ENCODE measurements around the gene RAB25.
A peak's percentile ranks its signal among the peaks of the same experiment; 100 is the strongest.

DNA sequence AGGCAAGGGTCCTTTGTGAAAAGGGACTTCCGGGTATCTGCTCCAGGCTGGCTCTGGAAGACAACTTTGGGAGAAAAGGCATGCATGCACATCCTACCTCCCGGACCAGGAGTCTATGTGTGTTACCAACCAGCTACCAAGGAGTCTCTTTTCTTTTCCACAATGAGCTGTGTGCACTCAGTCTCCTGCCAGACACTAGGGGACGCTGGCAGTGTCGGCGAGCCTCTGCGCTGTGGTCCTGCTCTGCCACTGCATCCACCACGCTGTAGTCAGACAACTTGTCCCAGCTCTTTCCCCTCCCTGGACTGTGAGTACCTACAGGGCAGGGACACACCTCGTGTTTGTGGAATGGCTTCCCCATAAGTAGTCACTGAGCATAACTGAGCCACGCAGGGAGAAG lies 35.1 kb upstream of the RAB25 start:
- TF ChIP-seq, protein P1, sequence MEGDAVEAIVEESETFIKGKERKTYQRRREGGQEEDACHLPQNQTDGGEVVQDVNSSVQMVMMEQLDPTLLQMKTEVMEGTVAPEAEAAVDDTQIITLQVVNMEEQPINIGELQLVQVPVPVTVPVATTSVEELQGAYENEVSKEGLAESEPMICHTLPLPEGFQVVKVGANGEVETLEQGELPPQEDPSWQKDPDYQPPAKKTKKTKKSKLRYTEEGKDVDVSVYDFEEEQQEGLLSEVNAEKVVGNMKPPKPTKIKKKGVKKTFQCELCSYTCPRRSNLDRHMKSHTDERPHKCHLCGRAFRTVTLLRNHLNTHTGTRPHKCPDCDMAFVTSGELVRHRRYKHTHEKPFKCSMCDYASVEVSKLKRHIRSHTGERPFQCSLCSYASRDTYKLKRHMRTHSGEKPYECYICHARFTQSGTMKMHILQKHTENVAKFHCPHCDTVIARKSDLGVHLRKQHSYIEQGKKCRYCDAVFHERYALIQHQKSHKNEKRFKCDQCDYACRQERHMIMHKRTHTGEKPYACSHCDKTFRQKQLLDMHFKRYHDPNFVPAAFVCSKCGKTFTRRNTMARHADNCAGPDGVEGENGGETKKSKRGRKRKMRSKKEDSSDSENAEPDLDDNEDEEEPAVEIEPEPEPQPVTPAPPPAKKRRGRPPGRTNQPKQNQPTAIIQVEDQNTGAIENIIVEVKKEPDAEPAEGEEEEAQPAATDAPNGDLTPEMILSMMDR (conservative IDR thresholded peaks at IDR 0.05; ENCODE audit: low read length) = peak; percentile 72
- no peak for TF ChIP-seq EZH2phosphoT487 (IDR thresholded peaks at IDR 0.05; ENCODE audit: borderline replicate concordance, low read depth, low read length)
